Measurements from ENCODE around the gene PRRX2.

Gene PRRX2

GRCh38 chr9:129682381-129682780, 16.9 kb downstream of the PRRX2 start:
- no peak for DNase-seq

GRCh38 chr9:129685220-129685932, 19.9 kb downstream of the PRRX2 start:
- DNase-seq, result no peak

GRCh38 chr9:129685933-129686259, 20.4 kb downstream of the PRRX2 start:
- DNase-seq, result no peak

GRCh38 chr9:129686736-129687135, 21.3 kb downstream of the PRRX2 start:
- DNase-seq, result no peak

GRCh38 chr9:129687391-129687790, 21.9 kb downstream of the PRRX2 start:
- DNase-seq, result no peak

GRCh38 chr9:129688285-129689043, 23.0 kb downstream of the PRRX2 start:
- no peak for DNase-seq

- no peak for DNase-seq
Observed at GRCh38 chr9:129692534-129692933, 27.1 kb downstream of the PRRX2 start.

- no peak for DNase-seq
Observed at GRCh38 chr9:129693741-129694140, 28.3 kb downstream of the PRRX2 start.

- no peak for DNase-seq
Observed at GRCh38 chr9:129694243-129694646, 28.8 kb downstream of the PRRX2 start.

- DNase-seq, result no peak
Observed at GRCh38 chr9:129695870-129696269, 30.4 kb downstream of the PRRX2 start.

GRCh38 chr9:129696944-129697655, 31.7 kb downstream of the PRRX2 start:
- peak; percentile 51 to 57 for DNase-seq

GRCh38 chr9:129697656-129698253, 32.3 kb downstream of the PRRX2 start:
- DNase-seq, result no peak

GRCh38 chr9:129698254-129698757, 32.9 kb downstream of the PRRX2 start:
- no peak for DNase-seq

GRCh38 chr9:129701054-129701453, 35.6 kb downstream of the PRRX2 start:
- DNase-seq, result no peak

- DNase-seq, result no peak
Observed at GRCh38 chr9:129701549-129701948, 36.1 kb downstream of the PRRX2 start.

- DNase-seq, result peak; percentile 20 to 35
Observed at GRCh38 chr9:129702589-129703520, 37.4 kb downstream of the PRRX2 start.

- DNase-seq, result no peak
Observed at GRCh38 chr9:129703667-129704355, 38.4 kb downstream of the PRRX2 start.

GRCh38 chr9:129704807-129705206, 39.4 kb downstream of the PRRX2 start:
- no peak for DNase-seq

- DNase-seq, result no peak
Observed at GRCh38 chr9:129708793-129709192, 43.3 kb downstream of the PRRX2 start.

GRCh38 chr9:129709438-129710168, 44.2 kb downstream of the PRRX2 start:
- no peak for DNase-seq

- no peak for DNase-seq
Observed at GRCh38 chr9:129710169-129710453, 44.7 kb downstream of the PRRX2 start.
